HG03520 (cell line): ENCODE measurements around the gene VAV1.
"Not testable (repeated sequence)": the region's sequence is repeated elsewhere in the genome, so short reads cannot be mapped to it uniquely, and the experiment has no call there.

Experiments
- ATAC-seq: cut with Tn5 transposase; IDR thresholded peaks from one replicate; pipeline ENCODE4 v1.9.1; 2021; ENCODE audit warnings: mild to moderate bottlenecking, moderate library complexity; ENCODE audit not compliant: unreplicated experiment

The VAV1 gene

DNA sequence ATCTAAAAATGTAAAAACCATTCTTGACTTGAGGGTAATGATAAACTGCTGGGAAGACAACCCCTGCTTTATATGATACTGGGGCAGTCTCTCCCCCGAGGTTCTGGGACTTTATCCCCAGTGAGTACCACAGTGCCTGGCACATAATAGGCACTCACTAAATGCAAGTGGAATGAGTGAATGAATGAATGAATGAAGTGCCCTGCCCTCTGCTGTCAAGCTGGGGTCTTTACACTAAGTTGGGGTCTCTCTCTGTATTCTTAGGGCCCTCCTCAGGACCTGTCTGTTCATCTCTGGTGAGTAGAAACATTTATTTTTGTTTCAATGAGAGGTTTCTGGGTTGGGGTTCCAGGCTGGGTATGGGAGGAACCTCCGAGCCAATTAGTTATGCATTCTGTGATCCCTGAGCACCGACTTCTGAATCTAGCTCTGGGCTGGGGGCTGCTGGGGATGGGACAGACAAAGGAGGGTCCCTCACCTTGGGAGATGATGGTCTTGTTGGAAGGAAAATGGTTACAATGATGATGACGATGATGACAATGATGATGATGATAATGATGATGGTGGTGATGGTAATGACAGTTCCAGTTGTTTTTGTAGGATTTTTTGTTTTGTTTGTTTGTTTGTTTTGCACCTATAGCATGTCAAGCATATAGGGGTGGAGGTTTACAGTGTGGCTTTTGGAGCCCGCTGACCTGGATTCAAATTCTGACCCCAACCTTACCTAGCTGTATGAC lies 70.5 kb downstream of the VAV1 start:
- no peak for ATAC-seq

- ATAC-seq = no peak
These were observed 75.3 kb downstream of the VAV1 start for GRCh38 chr19:6847828-6848200.

DNA sequence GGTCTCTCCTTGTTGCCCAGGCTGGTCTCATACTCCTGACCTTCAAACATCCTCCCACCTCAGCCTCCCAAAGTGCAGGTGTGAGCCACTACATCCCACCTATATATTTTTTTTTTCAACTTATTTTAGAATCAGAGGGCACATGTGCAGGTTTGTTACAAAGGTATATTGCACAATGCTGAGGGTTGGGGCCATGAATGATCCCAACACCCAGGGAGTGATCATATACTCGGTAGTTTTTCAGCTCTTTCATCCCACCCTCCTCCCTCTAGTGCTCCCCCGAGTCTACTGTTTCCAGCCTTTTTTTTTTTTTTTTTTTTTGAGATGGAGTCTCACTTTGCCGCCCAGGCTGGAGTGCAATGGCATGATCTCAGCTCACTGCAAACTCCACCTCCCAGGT lies 76.5 kb downstream of the VAV1 start:
- ATAC-seq = no peak

- no peak for ATAC-seq
These were observed 77.4 kb downstream of the VAV1 start for GRCh38 chr19:6849876-6850275.

DNA sequence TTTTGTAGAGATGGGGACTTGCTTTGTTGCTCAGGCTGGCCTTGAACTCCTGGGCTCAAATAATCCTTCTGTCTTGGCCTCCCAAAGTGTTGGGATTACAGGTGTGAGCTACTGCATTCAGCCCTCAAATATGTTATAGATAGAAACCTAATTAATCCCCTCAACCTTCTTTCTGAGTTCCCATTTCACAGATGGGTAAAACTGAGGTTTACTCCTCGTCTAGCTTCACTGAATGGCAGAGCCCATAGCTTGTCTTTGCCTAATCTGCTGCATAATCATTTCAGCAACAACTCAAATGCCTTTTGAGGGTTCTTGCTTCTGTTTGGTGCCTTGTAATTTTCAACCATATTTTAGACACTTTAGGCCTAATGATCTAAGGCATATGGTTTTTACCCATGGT lies 78.9 kb downstream of the VAV1 start:
- ATAC-seq = no peak

DNA sequence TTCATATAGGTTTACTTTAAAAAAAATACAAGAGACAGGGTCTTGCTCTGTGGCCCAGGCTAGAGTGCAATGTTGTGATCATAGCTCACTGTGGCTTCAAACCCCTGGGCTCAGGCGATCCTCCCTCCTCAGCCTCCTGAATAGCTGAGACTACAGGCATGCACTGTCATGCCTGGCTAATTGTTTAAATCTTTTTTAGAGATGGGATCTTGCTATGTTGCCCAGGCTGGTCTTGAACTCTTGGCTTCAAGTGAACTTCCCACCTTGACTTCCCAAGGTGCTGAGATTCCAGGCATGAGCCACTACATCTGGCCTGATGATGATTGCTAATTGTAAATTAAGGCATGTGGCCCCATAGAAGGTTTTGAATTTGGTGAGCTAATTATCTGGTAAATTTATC lies 79.5 kb downstream of the VAV1 start:
- no peak for ATAC-seq

- ATAC-seq = no peak
These were observed 81.4 kb downstream of the VAV1 start for GRCh38 chr19:6853868-6854267.

DNA sequence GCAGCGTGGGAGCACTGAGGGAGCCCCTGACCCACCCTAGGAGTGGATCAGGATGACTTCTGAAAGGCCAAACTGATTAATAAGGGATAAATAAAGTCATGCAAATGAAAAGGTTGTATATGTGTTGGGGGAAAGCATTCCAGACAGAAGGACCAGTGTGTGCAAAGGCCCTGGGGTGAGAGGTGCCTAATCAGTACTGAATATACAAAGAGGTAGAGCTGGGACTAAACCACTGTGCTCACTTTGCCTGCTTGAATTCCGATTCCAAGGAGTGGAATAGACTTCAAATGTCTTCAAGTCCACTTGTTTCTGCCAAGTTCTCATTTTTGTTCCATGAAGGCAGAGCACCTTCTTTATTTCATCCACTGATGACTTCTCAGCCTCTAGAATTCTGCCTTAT lies 82.2 kb downstream of the VAV1 start:
- ATAC-seq = no peak

GRCh38 chr19:6856749-6857372 lies 84.4 kb downstream of the VAV1 start:
- ATAC-seq = no peak

- ATAC-seq = no peak
These were observed 89.3 kb downstream of the VAV1 start for GRCh38 chr19:6861683-6862286.

DNA sequence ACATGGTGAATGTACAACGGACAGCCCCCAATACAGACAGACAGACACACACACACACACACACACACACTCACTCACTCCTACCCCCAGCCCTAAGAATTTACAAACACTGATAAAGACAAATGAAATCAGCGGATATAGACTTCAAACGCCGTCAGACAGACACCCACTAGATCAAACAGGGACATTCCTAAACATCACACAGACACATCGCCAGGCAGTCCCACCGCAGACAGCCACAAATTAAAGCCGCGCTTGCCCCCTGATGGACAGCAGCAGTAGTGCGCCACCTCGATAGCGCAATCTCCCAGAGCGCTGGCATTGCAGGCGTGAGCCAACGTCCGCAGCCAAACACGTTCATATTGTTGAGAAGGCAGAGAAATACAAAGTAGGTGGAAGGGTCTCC lies 90.2 kb downstream of the VAV1 start:
- ATAC-seq = no peak

- ATAC-seq = no peak
These were observed 91.9 kb downstream of the VAV1 start for GRCh38 chr19:6864325-6864940.

DNA sequence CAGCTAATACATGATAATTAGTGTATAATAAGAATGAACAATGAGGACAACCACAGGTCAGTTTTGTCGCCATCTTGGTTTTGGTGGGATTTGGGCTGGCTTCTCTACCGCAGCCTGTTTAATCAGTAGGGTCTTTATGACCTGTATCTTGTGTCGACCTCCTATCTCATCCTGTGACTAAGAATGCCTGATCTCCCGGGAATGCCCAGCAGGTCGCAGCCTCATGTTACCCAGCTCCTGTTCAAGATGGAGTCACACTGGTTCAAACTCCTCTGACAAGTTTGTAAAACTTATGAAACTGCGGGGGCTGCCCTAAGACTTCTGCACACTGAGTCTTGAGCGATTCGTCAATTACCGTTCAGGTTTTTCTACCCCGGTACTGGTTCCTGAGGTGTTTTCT lies 93.3 kb downstream of the VAV1 start:
- ATAC-seq = no peak

GRCh38 chr19:6866741-6867151 lies 94.2 kb downstream of the VAV1 start:
- no peak for ATAC-seq

DNA sequence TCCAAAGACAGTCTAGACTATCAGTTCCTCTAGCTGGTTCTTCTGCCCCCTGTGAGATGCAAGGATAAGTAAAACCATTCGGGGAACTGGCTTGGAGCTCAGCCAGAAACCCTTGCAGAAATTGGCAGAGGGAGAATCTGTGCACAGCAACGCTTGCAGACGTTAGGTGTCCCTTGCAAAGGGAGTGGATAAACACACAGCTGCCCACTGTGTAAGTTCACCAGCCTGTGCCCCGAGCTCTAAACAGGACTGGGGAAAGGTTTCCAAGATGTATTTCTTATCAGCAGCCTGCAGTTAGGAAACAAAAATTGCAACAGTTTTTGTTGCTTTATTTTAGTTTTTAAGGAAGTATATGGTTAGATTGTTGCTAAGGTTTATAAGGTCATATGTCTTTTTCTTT lies 95.8 kb downstream of the VAV1 start:
- ATAC-seq = no peak

GRCh38 chr19:6869151-6869882 lies 96.8 kb downstream of the VAV1 start:
- ATAC-seq = not testable (repeated sequence)

DNA sequence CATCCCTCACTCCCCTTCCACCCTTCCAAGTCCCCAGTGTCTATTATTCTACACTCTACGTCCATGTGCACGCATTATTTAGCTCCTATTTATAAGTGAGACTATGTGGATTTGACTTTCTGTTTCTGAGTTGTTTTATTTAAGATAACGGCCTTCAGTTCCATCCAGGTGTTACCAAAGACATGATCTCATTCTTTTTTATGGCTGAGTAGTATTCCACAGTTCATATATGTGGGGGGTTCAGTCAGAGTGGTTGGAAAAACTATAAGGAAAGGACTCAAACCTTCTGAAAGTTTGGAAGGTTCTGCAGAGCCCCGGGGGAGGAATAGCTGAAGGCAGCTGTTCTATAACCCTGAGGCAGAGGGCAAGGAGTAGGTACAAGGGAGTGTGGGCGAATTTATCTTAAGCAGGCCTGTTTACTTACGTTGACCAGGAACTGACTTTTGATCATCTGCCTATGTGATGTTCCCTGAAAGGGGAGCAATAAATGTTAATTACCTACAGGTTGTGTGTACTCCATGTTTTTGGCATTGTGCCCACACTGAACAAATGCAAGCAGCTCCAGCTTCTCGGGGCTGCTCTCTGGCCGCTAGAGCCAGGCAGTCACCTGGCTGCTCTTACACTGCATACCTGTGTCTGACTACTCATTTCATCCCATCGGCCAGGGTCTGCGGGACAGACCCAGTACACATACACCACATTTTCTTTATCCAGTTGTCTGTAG lies 101.4 kb downstream of the VAV1 start:
- no peak for ATAC-seq

DNA sequence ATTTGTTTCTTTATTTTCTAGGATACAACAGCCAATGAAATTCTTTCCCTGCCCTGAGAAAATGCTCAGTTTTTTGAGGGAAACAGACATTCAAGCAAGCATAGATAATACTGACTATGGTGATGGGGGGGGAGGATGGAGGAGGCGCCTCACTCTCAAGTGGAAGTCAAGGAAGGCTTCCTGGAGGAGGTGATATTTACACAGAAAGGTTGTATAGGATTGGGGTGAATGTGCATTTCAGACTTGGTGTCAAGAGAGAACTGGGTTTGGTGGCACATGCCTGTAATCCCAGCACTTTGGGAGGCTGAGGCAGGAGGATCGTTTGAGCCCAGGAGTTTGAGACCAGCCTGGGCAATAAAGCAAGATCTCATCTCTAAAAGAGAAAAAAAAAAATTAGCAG lies 102.7 kb downstream of the VAV1 start:
- ATAC-seq = no peak

DNA sequence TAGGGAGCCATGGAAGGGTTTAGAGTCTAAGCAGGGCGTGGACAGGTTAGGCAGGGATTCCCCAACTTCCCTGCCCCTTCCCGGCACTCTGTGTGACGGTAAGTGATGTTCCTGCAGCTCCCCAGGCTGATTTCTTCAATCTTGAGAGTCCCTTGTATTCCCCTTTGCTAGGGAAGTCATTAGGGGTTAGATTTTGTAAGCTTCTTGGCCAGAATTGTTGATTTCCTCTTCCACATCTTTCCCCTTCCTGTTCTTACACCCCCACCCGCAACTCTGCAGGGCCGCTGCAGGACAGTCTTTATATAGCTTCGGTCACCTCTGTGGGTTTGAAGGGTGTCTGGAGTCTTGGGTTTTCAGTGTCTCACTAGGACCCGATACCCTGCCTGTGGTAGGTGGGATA lies 104.2 kb downstream of the VAV1 start:
- no peak for ATAC-seq

- no peak for ATAC-seq
These were observed 105.3 kb downstream of the VAV1 start for GRCh38 chr19:6877766-6878165.
